Smooth muscle cell (in vitro differentiated cells): Measurements from ENCODE around the gene HLA-DQA2. TPM values are rescaled to one million over a fixed set of nuclear protein-coding genes. Genes with fewer than 3 reads are reported as not detected.

ENCODE experiments used
- DNase-seq: peaks from one replicate; lab custom pipeline; 2025; ENCODE audit not compliant: unreplicated experiment; lab: John Stamatoyannopoulos, UW
- H2AFZ ChIP-seq: fragments of 200-600 bp; sonication (generic); 2 replicates; pipeline ENCODE4 v1.6.0; 2016; ENCODE audit warnings: antibody characterized with exemption, low read depth, mild to moderate bottlenecking
- H3F3A ChIP-seq: fragments of 200-600 bp; sonication (generic); 2 replicates; pipeline ENCODE4 v1.6.0; 2017; ENCODE audit warnings: antibody characterized with exemption, low read depth
- H3K27ac ChIP-seq: fragments of 200-600 bp; sonication (generic); 2 replicates; pipeline ENCODE4 v1.5.1; 2016; ENCODE audit warnings: low read depth, mild to moderate bottlenecking
- H3K27me3 ChIP-seq: fragments of 200-600 bp; sonication (generic); 2 replicates; pipeline ENCODE4 v1.6.1; 2016; ENCODE audit warnings: low read depth, mild to moderate bottlenecking
- H3K36me3 ChIP-seq: fragments of 200-600 bp; sonication (generic); 2 replicates; pipeline ENCODE4 v1.5.1; 2016; ENCODE audit warnings: low read depth
- H3K4me1 ChIP-seq: fragments of 200-600 bp; sonication (generic); 2 replicates; pipeline ENCODE4 v1.5.1; 2016; ENCODE audit warnings: low read depth
- H3K4me2 ChIP-seq: fragments of 200-600 bp; sonication (generic); 2 replicates; pipeline ENCODE4 v1.6.0; 2016; ENCODE audit warnings: mild to moderate bottlenecking
- H3K4me3 ChIP-seq: fragments of 200-600 bp; sonication (generic); 2 replicates; pipeline ENCODE4 v1.5.1; 2016; ENCODE audit warnings: mild to moderate bottlenecking
- H3K79me2 ChIP-seq: fragments of 200-600 bp; sonication (generic); 2 replicates; pipeline ENCODE4 v1.6.0; 2016; ENCODE audit warnings: low read depth, mild to moderate bottlenecking
- H3K9ac ChIP-seq: fragments of 200-600 bp; sonication (generic); 2 replicates; pipeline ENCODE4 v1.6.0; 2016; ENCODE audit warnings: low read depth
- H3K9me3 ChIP-seq: fragments of 200-600 bp; sonication (generic); replicated peaks from 2 replicates; pipeline ENCODE4 v1.5.1; 2016; ENCODE audit warnings: low read depth
- H4K20me1 ChIP-seq: fragments of 200-600 bp; sonication (generic); 2 replicates; pipeline ENCODE4 v1.6.0; 2016; ENCODE audit warnings: low read depth
- CTCF ChIP-seq: fragments of 200-600 bp; sonication (generic); IDR thresholded peaks from 2 replicates; pipeline ENCODE4 v1.5.1; 2017; ENCODE audit warnings: borderline replicate concordance, mild to moderate bottlenecking, antibody characterized with exemption; ENCODE audit not compliant: insufficient read depth, poor library complexity, severe bottlenecking
- WGBS: methylation state at CpG from one replicate; pipeline ENCODE4 v1.1.7; 2016; ENCODE audit warnings: low lambda C conversion rate; 5-methylcytosine and 5-hydroxymethylcytosine counted together
- polyA plus RNA-seq: library from polyadenylated mRNA; unstranded; fragments of >200 nt; fragmentation: Nextera tagmentation; extraction: Ambion mirVana; gene quantifications from 2 replicates; pipeline ENCODE4 v1.2.1, GENCODE V29; 2016
- total RNA-seq: library from RNA; depleted of rRNA; stranded (reverse); fragments of >200 nt; gene quantifications from 2 replicates; pipeline ENCODE4 v1.2.3, GENCODE V29; 2014

HLA-DQA2 gene
- total and polyA plus RNA-seq, 2 experiments from 2014 or later = not detected

DNA sequence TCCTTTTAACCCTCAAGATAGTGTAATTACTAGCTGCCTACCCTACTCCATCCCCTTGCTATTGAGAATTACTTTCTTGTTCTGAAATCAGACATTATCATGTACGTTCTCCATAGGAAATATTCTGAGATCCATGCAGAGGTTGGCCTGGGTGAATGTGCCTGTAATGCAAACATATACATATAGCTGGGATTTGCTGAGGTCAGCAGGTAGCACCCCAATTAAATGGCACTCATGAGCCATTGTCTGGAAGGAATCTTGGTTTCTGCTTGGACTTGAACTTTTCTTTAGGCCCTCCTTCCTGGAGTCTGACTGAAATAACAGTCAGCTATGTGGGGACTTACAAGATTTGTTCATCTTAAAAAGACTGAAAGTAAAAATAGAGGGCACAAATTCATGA, 18.5 kb downstream of the HLA-DQA2 start:
- no peak for TF ChIP-seq CTCF
- Histone ChIP-seq H3K4me2 (no peak overlapping the region), H3K9me3 (no peaks in the 10 kb centered on the region), H3K4me1 (no peaks in the 10 kb centered on the region), H3F3A (no peaks in the 10 kb centered on the region), H3K27ac (no peak overlapping the region), H3K36me3 (no peaks in the 10 kb centered on the region), H2AFZ (no peak overlapping the region), H3K4me3 (no peak overlapping the region), H4K20me1 (no peaks in the 10 kb centered on the region), H3K27me3 (peaks cover 22% of the 10 kb centered on the region), H3K79me2 (no peaks in the 10 kb centered on the region), H3K9ac (no peak overlapping the region)
- DNase-seq = no peak
- WGBS = 93% methylated on average over 1 of the region's 1 CpG

DNA sequence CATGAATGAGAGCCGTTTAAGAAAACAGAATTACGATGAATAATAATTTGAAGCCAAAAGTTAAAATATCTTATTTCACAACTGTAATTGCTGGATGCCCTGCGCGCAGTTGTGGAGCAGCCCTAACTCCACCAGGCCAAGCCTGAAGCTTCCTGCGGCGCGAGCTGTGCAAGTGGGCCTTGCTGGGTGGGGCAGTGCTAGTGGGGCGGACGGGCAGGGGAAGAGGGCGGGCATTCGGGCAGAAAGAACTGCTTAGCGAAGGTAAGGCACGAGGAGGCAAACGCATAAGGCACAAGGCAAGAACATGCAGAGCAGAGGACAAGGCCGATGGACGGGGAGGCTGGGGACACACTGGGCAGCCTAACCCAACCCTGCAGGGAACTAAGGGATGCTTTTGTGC, 19.9 kb downstream of the HLA-DQA2 start:
- DNase-seq = no peak
- no peak for TF ChIP-seq CTCF

GRCh38 chr6:32761548-32761947, 20.4 kb downstream of the HLA-DQA2 start:
- DNase-seq = no peak
- no peak overlapping the region for H2AFZ ChIP-seq
- H3K36me3 ChIP-seq = no peaks in the 10 kb centered on the region
- TF ChIP-seq CTCF = no peak
- no peak overlapping the region for H3K9ac ChIP-seq
- no peaks in the 10 kb centered on the region for H3K9me3 ChIP-seq
- no peak overlapping the region for H3K4me3 ChIP-seq
- peaks cover 11% of the 10 kb centered on the region for H3K27me3 ChIP-seq
- H3K27ac ChIP-seq = no peak overlapping the region
- H4K20me1 ChIP-seq = no peaks in the 10 kb centered on the region
- 96% methylated on average over 39 of the region's 40 CpGs for WGBS
- H3K79me2 ChIP-seq = no peaks in the 10 kb centered on the region
- no peaks in the 10 kb centered on the region for H3K4me1 ChIP-seq
- H3F3A ChIP-seq = no peaks in the 10 kb centered on the region
- no peak overlapping the region for H3K4me2 ChIP-seq

More for the DNA sequence above, 19.9 kb downstream of the HLA-DQA2 start:
- WGBS = 94% methylated on average over 13 of the region's 16 CpGs
- H3F3A ChIP-seq = no peaks in the 10 kb centered on the region
- no peak overlapping the region for H3K27ac ChIP-seq
- no peaks in the 10 kb centered on the region for H4K20me1 ChIP-seq
- H3K4me2 ChIP-seq = no peak overlapping the region
- no peaks in the 10 kb centered on the region for H3K36me3 ChIP-seq
- no peak overlapping the region for H3K9ac ChIP-seq
- H2AFZ ChIP-seq = no peak overlapping the region
- H3K79me2 ChIP-seq = no peaks in the 10 kb centered on the region
- peaks cover 11% of the 10 kb centered on the region for H3K27me3 ChIP-seq
- no peaks in the 10 kb centered on the region for H3K9me3 ChIP-seq
- no peak overlapping the region for H3K4me3 ChIP-seq
- H3K4me1 ChIP-seq = no peaks in the 10 kb centered on the region

DNA sequence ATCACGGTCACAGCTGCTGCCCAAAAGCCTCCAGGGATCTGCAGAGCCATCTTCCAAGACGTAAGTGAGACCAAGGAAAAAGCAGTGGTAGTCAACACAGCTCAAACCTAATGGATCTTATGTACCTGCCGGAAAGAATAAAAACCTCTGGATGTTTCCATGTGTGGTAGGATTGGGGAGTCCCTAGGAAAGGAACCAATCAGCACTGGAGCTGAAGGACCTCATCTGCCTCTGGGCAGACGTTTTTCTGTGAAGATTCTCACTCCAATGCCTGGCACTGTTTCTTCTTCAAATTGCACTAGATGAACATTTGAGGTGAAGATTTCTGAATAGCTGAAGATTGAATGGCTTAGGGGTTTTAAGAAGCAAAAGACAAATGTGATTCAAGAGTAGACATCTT, 22.2 kb downstream of the HLA-DQA2 start, which contains the start of gene HLA-DQB2:
HLA-DQB2 (minus strand) TSS at position 112 of the 400 bp plus-strand sequence; CDS start at position 50, 62 bp downstream.
- no peaks in the 10 kb centered on the region for H3K9me3 ChIP-seq
- no peak within 1 kb of the TSS for H3K4me2 ChIP-seq
- no peaks in the 10 kb centered on the region for H3K4me1 ChIP-seq
- no peaks in the 10 kb centered on the region for H3F3A ChIP-seq
- no peak for DNase-seq
- H3K79me2 ChIP-seq = no peaks in the 10 kb centered on the region
- H3K27ac ChIP-seq = no peak within 1 kb of the TSS
- no peak within 1 kb of the TSS for H3K9ac ChIP-seq
- 48% methylated on average over 4 of the region's 4 CpGs for WGBS
- H3K36me3 ChIP-seq = no peaks in the 10 kb centered on the region
- H2AFZ ChIP-seq = no peak within 1 kb of the TSS
- peaks cover 16% of the 10 kb centered on the region for H3K27me3 ChIP-seq
- H3K4me3 ChIP-seq = no peak within 1 kb of the TSS
- no peak for TF ChIP-seq CTCF
- H4K20me1 ChIP-seq = no peaks in the 10 kb centered on the region
